HepG2 (cell line): ENCODE data around the gene HIPK3. TPM values are rescaled to one million over a fixed set of nuclear protein-coding genes. Genes with fewer than 3 reads are reported as not detected.

Experiments used
- ATAC-seq: fragments of 200-7000 bp; cut with Tn5 transposase; 3 replicates; pipeline ENCODE4 v1.9.1; 2020; ENCODE audit warnings: mild to moderate bottlenecking, moderate library complexity
- BruUV-seq: library from RNA; stranded (reverse); fragments of 400-500 nt; replicated peaks from 2 replicates; lab custom pipeline; 2021; lab: Mats Ljungman, UMichigan
- CTCF ChIA-PET: fragments of 300-600 bp; formaldehyde crosslinking; extraction: SDS; loops from one replicate; lab custom pipeline; 2021; ENCODE audit warnings: low total read pairs, inconsistent platforms, low intra/inter-chr PET ratio; lab: Yijun Ruan, JAX
- POLR2A ChIA-PET: fragments of 350-600 bp; sonication (Branson Sonifier 250); formaldehyde crosslinking; loops from one replicate; lab custom pipeline; 2020; ENCODE audit warnings: antibody characterized with exemption, inconsistent platforms; lab: Yijun Ruan, JAX
- DNase-seq: peaks from one replicate; pipeline ENCODE4 v3.0.0-alpha.2; 2015; ENCODE audit warnings: low spot score
- FAIRE-seq: peaks from 3 replicates; lab custom pipeline; 2011; peaks lifted over from hg19 to GRCh38; lab: Jason Lieb, UNC
- H2AFZ ChIP-seq: one replicate; pipeline ENCODE4 v1.6.1; 2011; ENCODE audit warnings: low read length, inconsistent platforms
- H3K27ac ChIP-seq: fragments of 300-600 bp; 3 replicates; pipeline ENCODE4 v1.8.0; 2011; ENCODE audit warnings: mixed run types, mild to moderate bottlenecking, mixed read lengths, low read length, inconsistent platforms; ENCODE audit not compliant: insufficient read depth; ENCODE audit errors: extremely low read length
- H3K27me3 ChIP-seq, 2 experiments: fragments of 200-600 bp in 1 of 2; 2 replicates in 1 of 2; 3 replicates in 1 of 2; pipeline versions ENCODE4 v1.6.0 to v1.8.0; 2011; ENCODE audit warnings: low read length in 2 of 2, mild to moderate bottlenecking in 2 of 2, moderate library complexity in 2 of 2, inconsistent platforms in 1 of 2; ENCODE audit not compliant: insufficient read depth in 2 of 2, control insufficient read depth in 1 of 2
- H3K36me3 ChIP-seq, 2 experiments: fragments of 200-600 bp in 1 of 2; replicated peaks in 1 of 2; 2 replicates in 1 of 2; 3 replicates in 1 of 2; pipeline versions ENCODE4 v1.5.1 to v1.8.0; 2011; ENCODE audit warnings: low read length in 2 of 2, inconsistent platforms in 1 of 2; ENCODE audit not compliant: insufficient read depth in 2 of 2, control insufficient read depth in 1 of 2
- H3K4me1 ChIP-seq: 2 replicates; pipeline ENCODE4 v1.5.1; 2012; ENCODE audit warnings: low read length, inconsistent platforms; ENCODE audit not compliant: insufficient read depth
- H3K4me2 ChIP-seq: 2 replicates; pipeline ENCODE4 v1.6.0; 2011; ENCODE audit warnings: low read depth, low read length, inconsistent platforms
- H3K4me3 ChIP-seq, 3 experiments: fragments of 200-600 bp in 1 of 3; sonication (generic), shearing (Covaris generic) in 1 of 3; replicated peaks in 1 of 3; 2 replicates each; pipeline ENCODE4 v1.5.1; 2011 to 2016; ENCODE audit warnings: low read length in 3 of 3, inconsistent platforms in 2 of 3, low read depth in 2 of 3, mild to moderate bottlenecking in 2 of 3, control low read depth in 1 of 3, mixed read lengths in 1 of 3; ENCODE audit not compliant: insufficient read depth in 1 of 3
- H3K79me2 ChIP-seq: one replicate; pipeline ENCODE4 v1.6.1; 2011; ENCODE audit warnings: low read length, inconsistent platforms; ENCODE audit not compliant: insufficient read depth
- H3K9ac ChIP-seq: 2 replicates; pipeline ENCODE4 v1.6.0; 2011; ENCODE audit warnings: mild to moderate bottlenecking, low read depth, low read length, inconsistent platforms; ENCODE audit not compliant: insufficient read depth
- H3K9me3 ChIP-seq: 2 replicates; pipeline ENCODE4 v1.5.1; 2012; ENCODE audit warnings: mild to moderate bottlenecking, low read length
- H4K20me1 ChIP-seq: 2 replicates; pipeline ENCODE4 v1.6.0; 2011; ENCODE audit warnings: inconsistent platforms, mild to moderate bottlenecking, low read length, moderate library complexity; ENCODE audit not compliant: insufficient read depth
- AKAP8 ChIP-seq: sonication (generic); formaldehyde crosslinking; IDR thresholded peaks from 2 replicates; pipeline ENCODE4 v1.5.1; 2020; ENCODE audit warnings: mild to moderate bottlenecking, missing genetic modification reagents
- ATF7-NPFF ChIP-seq: sonication (generic); formaldehyde crosslinking; IDR thresholded peaks from 2 replicates; pipeline ENCODE4 v1.8.1; 2023; ENCODE audit warnings: mild to moderate bottlenecking, low read depth, missing genetic modification reagents, moderate library complexity
- JUN ChIP-seq: sonication (generic); formaldehyde crosslinking; IDR thresholded peaks from 2 replicates; pipeline ENCODE4 v1.4.0; 2020; ENCODE audit warnings: mild to moderate bottlenecking, missing genetic modification reagents
- MTERF4 ChIP-seq: sonication (generic); formaldehyde crosslinking; IDR thresholded peaks from 2 replicates; pipeline ENCODE4 v1.8.0; 2023; ENCODE audit warnings: mild to moderate bottlenecking, missing genetic modification reagents
- MXI1 ChIP-seq: IDR thresholded peaks from 3 replicates; pipeline ENCODE4 v1.6.1; 2012; ENCODE audit warnings: low read depth, low read length, inconsistent platforms, borderline replicate concordance
- ZBTB21 ChIP-seq: sonication (generic); formaldehyde crosslinking; IDR thresholded peaks from 2 replicates; pipeline ENCODE4 v1.4.0; 2020; ENCODE audit warnings: missing genetic modification reagents
- ZFAT ChIP-seq: sonication (generic); formaldehyde crosslinking; conservative IDR thresholded peaks from 2 replicates; pipeline ENCODE4 v1.8.1; 2023; ENCODE audit warnings: missing genetic modification reagents, inconsistent platforms
- ZMYM2 ChIP-seq: sonication (generic); formaldehyde crosslinking; IDR thresholded peaks from 2 replicates; pipeline ENCODE4 v1.8.0; 2022; ENCODE audit warnings: mild to moderate bottlenecking, missing genetic modification reagents
- ZNF101 ChIP-seq: sonication (generic); formaldehyde crosslinking; IDR thresholded peaks from 2 replicates; pipeline ENCODE4 v1.4.0; 2020; ENCODE audit warnings: mild to moderate bottlenecking, low read depth, missing genetic modification reagents, borderline replicate concordance
- ZNF557 ChIP-seq: sonication (generic); formaldehyde crosslinking; IDR thresholded peaks from 2 replicates; pipeline ENCODE4 v1.4.0; 2020; ENCODE audit warnings: missing genetic modification reagents
- ZNF615 ChIP-seq: sonication (generic); formaldehyde crosslinking; IDR thresholded peaks from 2 replicates; pipeline ENCODE4 v1.5.0; 2020; ENCODE audit warnings: mild to moderate bottlenecking, missing genetic modification reagents, borderline replicate concordance
- ZNF7 ChIP-seq: IDR thresholded peaks from 2 replicates; pipeline ENCODE4 v1.6.1; 2016; ENCODE audit warnings: missing biosample characterization, missing genetic modification reagents
- ZNF784 ChIP-seq: sonication (generic); formaldehyde crosslinking; IDR thresholded peaks from 2 replicates; pipeline ENCODE4 v1.5.1; 2020; ENCODE audit warnings: missing genetic modification reagents, mild to moderate bottlenecking, borderline replicate concordance
- WGBS: methylation state at CpG from one replicate; pipeline ENCODE4 v1.1.6; 2017; ENCODE audit warnings: low lambda C conversion rate; 5-methylcytosine and 5-hydroxymethylcytosine counted together
- in situ Hi-C: cut with HindIII; loops from 2 replicates; pipeline ENCODE4 v1.10.0; 2017; ENCODE audit warnings: low pct_unique_long_range_greater_than_20kb; ENCODE audit not compliant: extremely low pct_ligation_motif_present
- intact Hi-C: fragments of 100-400 bp; cut with micrococcal nuclease; formaldehyde crosslinking; loops from one replicate; pipeline ENCODE4 v1.10.0; 2022; ENCODE audit not compliant: unreplicated experiment
- polyA plus RNA-seq, 8 experiments: library from polyadenylated mRNA; depleted of rRNA in 3 of 8; stranded (reverse) in 7 of 8; unstranded in 1 of 8; fragments of >200 nt; fragmentation: Illumina TruSeq in 4 of 8; extraction: Trizol in 4 of 8; gene quantifications; 2 replicates each; pipeline versions ENCODE4 v1.2.1 to v1.2.3, GENCODE V29; 2011 to 2016; ENCODE audit warnings: low read depth in 4 of 8, missing spikeins in 1 of 8, mixed read lengths in 1 of 8; ENCODE audit not compliant: insufficient read depth in 1 of 8
- total RNA-seq, 5 experiments: library from RNA; depleted of rRNA; stranded (reverse); fragments of >200 nt; fragmentation: Illumina TruSeq; extraction: Trizol; gene quantifications; 2 replicates each; pipeline ENCODE4 v1.2.3, GENCODE V29; 2016; ENCODE audit warnings: low read depth in 1 of 5
- TF ChIP-seq, protein P1 (sequence below): sonication (generic); formaldehyde crosslinking; IDR thresholded peaks from 2 replicates; pipeline ENCODE4 v1.5.1; 2020; ENCODE audit warnings: missing genetic modification reagents, mild to moderate bottlenecking, borderline replicate concordance

Gene HIPK3
- total and polyA plus RNA-seq, 2 of the 13 experiments (the other 11 are each of a cell fraction or from before 2014, with no cell fraction given) = 20.5 to 44.3 TPM

DNA sequence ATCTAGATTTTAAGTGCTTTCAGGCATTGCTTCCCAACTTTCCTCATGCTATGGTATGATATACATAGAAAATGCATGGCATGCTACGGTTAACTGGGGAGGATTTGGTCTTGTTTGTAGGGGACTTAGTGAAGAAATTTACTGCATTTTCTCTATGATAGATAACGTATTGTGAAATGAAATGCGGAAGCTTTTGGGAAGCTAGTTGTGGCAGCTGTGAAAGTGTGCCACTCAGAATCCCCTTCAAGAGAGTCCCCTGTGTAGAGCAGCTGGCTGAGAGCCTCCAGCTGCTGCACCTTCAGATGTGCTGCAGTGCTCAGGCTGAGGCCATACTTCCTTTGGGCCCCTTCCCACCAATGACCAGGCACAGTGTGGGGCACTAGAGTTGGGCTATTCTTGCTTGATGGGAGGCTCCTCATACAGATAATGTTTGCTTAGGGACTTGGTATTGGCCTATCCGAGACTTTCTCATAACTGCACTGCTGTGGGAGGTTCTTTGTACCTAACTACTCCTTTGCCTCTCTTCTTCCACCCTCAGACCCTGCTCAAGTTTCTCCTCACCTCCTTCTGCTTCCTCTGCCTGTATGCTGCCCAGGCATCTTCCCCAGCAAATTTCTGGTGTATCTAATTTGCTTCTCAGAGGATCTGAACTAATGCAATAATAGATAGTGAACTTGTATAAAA, 67.3 kb downstream of the HIPK3 start:
- in situ Hi-C loops (no loop called here), intact Hi-C loops (no loop called here)
- Histone ChIP-seq H3K27ac (no peak overlapping the region), H3K4me2 (no peak overlapping the region), H3K4me1 (no peaks in the 10 kb centered on the region), H3K4me3 (no peak overlapping the region), H2AFZ (no peak overlapping the region), H3K36me3 (no peaks in the 10 kb centered on the region), H3K9ac (no peak overlapping the region), H3K79me2 (peaks cover 34% of the 10 kb centered on the region), H3K9me3 (no peaks in the 10 kb centered on the region), H4K20me1 (peaks cover 7% of the 10 kb centered on the region; the same call in 1 of the 2 replicates), H3K27me3 (no peaks in the 10 kb centered on the region)
- 95% methylated on average over 4 of the region's 4 CpGs for WGBS
- ATAC-seq (no peak), FAIRE-seq (no peak), DNase-seq (no peak)
- POLR2A ChIA-PET = no interaction called here
- TF ChIP-seq ZBTB21 (CRISPR knock-in tag) = no peak
- TF ChIP-seq ZNF784 (CRISPR knock-in tag) = no peak
- no peak for TF ChIP-seq MXI1
- TF ChIP-seq ZNF101 (CRISPR knock-in tag) = no peak
- TF ChIP-seq, protein P1, sequence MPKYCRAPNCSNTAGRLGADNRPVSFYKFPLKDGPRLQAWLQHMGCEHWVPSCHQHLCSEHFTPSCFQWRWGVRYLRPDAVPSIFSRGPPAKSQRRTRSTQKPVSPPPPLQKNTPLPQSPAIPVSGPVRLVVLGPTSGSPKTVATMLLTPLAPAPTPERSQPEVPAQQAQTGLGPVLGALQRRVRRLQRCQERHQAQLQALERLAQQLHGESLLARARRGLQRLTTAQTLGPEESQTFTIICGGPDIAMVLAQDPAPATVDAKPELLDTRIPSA (CRISPR knock-in tag) = no peak
- TF ChIP-seq ZFAT = no peak
- no peak for TF ChIP-seq AKAP8 (CRISPR knock-in tag)
- TF ChIP-seq JUN (CRISPR knock-in tag) = no peak
- TF ChIP-seq MTERF4 = no peak
- no peak for TF ChIP-seq ZNF615
- no peak for TF ChIP-seq ZMYM2 (CRISPR knock-in tag)
- TF ChIP-seq ZNF7 (CRISPR knock-in tag) = no peak
- no peak for TF ChIP-seq ATF7-NPFF
- TF ChIP-seq ZNF557 = no peak
- no TSS peak for BruUV-seq
- CTCF ChIA-PET = no interaction called here
